K562 (cell line): ENCODE measurements around the gene SS18L1.

Experiments used
- ADNP ChIP-seq: fragments of 200-800 bp; sonication (Bioruptor generic); IDR thresholded peaks from 2 replicates; pipeline ENCODE4 v1.6.1; 2016; ENCODE audit warnings: missing genetic modification characterization, missing compliant biosample characterization
- CBX5 ChIP-seq: IDR thresholded peaks from 2 replicates; pipeline ENCODE4 v1.6.1; 2014; ENCODE audit warnings: low read depth, borderline replicate concordance
- ELF4 ChIP-seq: fragments of 450-650 bp; formaldehyde crosslinking; IDR thresholded peaks from 2 replicates; pipeline ENCODE4 v1.4.0; 2022; ENCODE audit warnings: missing genetic modification characterization
- ETV6 ChIP-seq, 3 experiments: fragments of 150-350 bp in 1 of 3; sonication (generic) in 1 of 3; formaldehyde crosslinking in 1 of 3; IDR thresholded peaks; 2 replicates each; pipeline versions ENCODE4 v1.6.1 to v1.8.0; 2014 to 2022; ENCODE audit warnings: borderline replicate concordance in 2 of 3, low read depth in 2 of 3, antibody characterized with exemption in 1 of 3, low read length in 1 of 3, mild to moderate bottlenecking in 1 of 3, missing genetic modification reagents in 1 of 3
- NELFE ChIP-seq: IDR thresholded peaks from 2 replicates; pipeline ENCODE4 v1.6.1; 2011; ENCODE audit warnings: mild to moderate bottlenecking; ENCODE audit not compliant: insufficient read depth, insufficient read length
- PHTF2 ChIP-seq: fragments of 250-450 bp; sonication (Bioruptor Pico); IDR thresholded peaks from 2 replicates; pipeline ENCODE4 v1.5.0; 2021; ENCODE audit warnings: mild to moderate bottlenecking
- TAF1 ChIP-seq: IDR thresholded peaks from 2 replicates; pipeline ENCODE4 v1.6.1; 2011; ENCODE audit warnings: mild to moderate bottlenecking, low read length, moderate library complexity; ENCODE audit not compliant: insufficient read depth, control insufficient read depth, severe bottlenecking; ENCODE audit errors: extremely low read depth
- ZC3H11A ChIP-seq: IDR thresholded peaks from 2 replicates; pipeline ENCODE4 v1.6.1; 2012; ENCODE audit warnings: low read depth, low read length, improper control_type of control experiment
- TF ChIP-seq, protein P1 (sequence below): fragments of 450-650 bp; IDR thresholded peaks from 2 replicates; pipeline ENCODE4 v1.6.1; 2016; ENCODE audit warnings: low read depth
- TF ChIP-seq, protein P2 (sequence below), 2 experiments: IDR thresholded peaks; 2 replicates each; pipeline ENCODE4 v1.6.1; 2011; ENCODE audit warnings: borderline replicate concordance in 1 of 2, control low read depth in 1 of 2, low read depth in 1 of 2, low read length in 1 of 2, mild to moderate bottlenecking in 1 of 2, mixed read lengths in 1 of 2, moderate library complexity in 1 of 2; ENCODE audit not compliant: insufficient read depth in 1 of 2, insufficient read length in 1 of 2, poor library complexity in 1 of 2, severe bottlenecking in 1 of 2; ENCODE audit errors: extremely low read depth in 1 of 2

DNA sequence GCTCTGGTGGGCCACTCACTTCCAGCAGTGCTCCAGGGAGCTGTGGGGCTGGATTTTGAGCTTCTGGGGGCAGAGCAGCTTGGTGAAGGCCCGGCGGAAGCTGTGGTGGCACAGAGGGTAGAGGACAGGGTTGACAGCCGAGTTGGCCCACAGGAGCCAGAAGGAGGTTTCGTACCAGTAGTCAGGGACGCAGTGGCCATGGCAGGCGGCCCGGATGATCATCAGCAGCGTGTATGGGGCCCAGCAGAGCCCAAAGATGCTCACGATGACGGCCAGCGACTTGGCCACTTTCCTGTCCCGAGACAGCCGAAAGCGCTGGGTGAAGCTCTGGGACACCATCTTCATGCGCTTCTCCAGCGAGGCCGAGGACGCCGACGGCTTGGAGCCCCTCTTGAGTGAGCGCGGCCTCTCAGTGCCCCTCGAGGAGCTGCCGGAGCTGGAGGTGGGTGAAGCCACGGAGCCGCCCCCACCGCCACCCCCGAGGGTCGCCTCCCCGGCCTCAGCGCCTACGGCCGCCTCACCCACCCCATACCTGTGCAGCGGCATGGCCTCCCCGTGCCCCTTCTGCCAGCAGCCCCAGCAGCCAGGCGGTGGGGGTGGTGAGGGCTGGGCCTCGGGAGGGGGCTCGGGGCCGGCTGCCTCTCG, 72.5 kb downstream of the SS18L1 start:
- TF ChIP-seq ETV6 (IDR thresholded peaks at IDR 0.05; ENCODE audit: borderline replicate concordance in 1 of 2, low read depth in 2 of 2, low read length in 1 of 2) (no peak), ETV6 (CRISPR knock-in tag; IDR thresholded peaks at IDR 0.05; ENCODE audit: borderline replicate concordance) (no peak), PHTF2 (CRISPR knock-in tag) (no peak), TAF1 (no peak), NELFE (no peak), ADNP (tag) (no peak), ZC3H11A (no peak), CBX5 (no peak), ELF4 (no peak)
- TF ChIP-seq, protein P1, sequence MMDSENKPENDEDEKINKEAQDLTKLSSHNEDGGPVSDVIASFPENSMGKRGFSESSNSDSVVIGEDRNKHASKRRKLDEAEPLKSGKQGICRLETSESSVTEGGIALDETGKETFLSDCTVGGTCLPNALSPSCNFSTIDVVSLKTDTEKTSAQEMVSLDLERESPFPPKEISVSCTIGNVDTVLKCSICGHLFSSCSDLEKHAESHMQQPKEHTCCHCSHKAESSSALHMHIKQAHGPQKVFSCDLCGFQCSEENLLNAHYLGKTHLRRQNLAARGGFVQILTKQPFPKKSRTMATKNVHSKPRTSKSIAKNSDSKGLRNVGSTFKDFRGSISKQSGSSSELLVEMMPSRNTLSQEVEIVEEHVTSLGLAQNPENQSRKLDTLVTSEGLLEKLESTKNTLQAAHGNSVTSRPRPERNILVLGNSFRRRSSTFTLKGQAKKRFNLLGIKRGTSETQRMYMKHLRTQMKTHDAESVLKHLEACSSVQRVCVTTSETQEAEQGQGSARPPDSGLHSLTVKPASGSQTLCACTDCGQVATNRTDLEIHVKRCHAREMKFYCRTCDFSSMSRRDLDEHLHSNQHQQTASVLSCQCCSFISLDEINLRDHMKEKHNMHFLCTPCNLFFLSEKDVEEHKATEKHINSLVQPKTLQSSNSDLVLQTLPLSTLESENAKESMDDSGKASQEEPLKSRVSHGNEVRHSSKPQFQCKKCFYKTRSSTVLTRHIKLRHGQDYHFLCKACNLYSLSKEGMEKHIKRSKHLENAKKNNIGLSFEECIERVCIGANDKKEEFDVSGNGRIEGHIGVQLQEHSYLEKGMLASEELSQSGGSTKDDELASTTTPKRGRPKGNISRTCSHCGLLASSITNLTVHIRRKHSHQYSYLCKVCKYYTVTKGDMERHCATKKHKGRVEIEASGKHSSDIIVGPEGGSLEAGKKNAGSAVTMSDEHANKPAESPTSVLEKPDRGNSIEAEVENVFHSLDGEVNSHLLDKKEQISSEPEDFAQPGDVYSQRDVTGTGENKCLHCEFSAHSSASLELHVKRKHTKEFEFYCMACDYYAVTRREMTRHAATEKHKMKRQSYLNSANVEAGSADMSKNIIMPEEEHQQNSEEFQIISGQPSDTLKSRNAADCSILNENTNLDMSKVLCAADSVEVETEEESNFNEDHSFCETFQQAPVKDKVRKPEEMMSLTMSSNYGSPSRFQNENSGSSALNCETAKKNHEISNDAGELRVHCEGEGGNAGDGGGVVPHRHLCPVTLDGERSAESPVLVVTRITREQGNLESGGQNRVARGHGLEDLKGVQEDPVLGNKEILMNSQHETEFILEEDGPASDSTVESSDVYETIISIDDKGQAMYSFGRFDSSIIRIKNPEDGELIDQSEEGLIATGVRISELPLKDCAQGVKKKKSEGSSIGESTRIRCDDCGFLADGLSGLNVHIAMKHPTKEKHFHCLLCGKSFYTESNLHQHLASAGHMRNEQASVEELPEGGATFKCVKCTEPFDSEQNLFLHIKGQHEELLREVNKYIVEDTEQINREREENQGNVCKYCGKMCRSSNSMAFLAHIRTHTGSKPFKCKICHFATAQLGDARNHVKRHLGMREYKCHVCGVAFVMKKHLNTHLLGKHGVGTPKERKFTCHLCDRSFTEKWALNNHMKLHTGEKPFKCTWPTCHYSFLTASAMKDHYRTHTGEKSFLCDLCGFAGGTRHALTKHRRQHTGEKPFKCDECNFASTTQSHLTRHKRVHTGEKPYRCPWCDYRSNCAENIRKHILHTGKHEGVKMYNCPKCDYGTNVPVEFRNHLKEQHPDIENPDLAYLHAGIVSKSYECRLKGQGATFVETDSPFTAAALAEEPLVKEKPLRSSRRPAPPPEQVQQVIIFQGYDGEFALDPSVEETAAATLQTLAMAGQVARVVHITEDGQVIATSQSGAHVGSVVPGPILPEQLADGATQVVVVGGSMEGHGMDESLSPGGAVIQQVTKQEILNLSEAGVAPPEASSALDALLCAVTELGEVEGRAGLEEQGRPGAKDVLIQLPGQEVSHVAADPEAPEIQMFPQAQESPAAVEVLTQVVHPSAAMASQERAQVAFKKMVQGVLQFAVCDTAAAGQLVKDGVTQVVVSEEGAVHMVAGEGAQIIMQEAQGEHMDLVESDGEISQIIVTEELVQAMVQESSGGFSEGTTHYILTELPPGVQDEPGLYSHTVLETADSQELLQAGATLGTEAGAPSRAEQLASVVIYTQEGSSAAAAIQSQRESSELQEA = no peak
- TF ChIP-seq, protein P2, sequence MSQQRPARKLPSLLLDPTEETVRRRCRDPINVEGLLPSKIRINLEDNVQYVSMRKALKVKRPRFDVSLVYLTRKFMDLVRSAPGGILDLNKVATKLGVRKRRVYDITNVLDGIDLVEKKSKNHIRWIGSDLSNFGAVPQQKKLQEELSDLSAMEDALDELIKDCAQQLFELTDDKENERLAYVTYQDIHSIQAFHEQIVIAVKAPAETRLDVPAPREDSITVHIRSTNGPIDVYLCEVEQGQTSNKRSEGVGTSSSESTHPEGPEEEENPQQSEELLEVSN (IDR thresholded peaks at IDR 0.05; ENCODE audit: borderline replicate concordance in 1 of 2, extremely low read depth in 1 of 2, insufficient read depth in 1 of 2, insufficient read length in 1 of 2, low read depth in 1 of 2, low read length in 1 of 2, poor library complexity in 1 of 2, severe bottlenecking in 1 of 2) = no peak
